ENCODE measurements around the gene FRAS1.

GRCh38 chr4:78136109-78137081, 79.3 kb downstream of the FRAS1 start:
- no peak for TF ChIP-seq REST (IDR thresholded peaks at IDR 0.05; ENCODE audit: insufficient read depth in 1 of 2, low read depth in 2 of 2, low read length in 2 of 2)
- no peak for TF ChIP-seq TAF1 (IDR thresholded peaks at IDR 0.05; ENCODE audit: borderline replicate concordance, insufficient read depth, low read length)

Measured in PFSK-1 (cell line).